Upper lobe of left lung (tissue), 6 donors: ENCODE measurements around the gene PRPF8. TPM values are rescaled to one million over a fixed set of nuclear protein-coding genes. Genes with fewer than 3 reads are reported as not detected.
"Not testable (repeated sequence)": the region's sequence is repeated elsewhere in the genome, so short reads cannot be mapped to it uniquely, and the experiment has no call there.

Experiments used
- ATAC-seq, 2 donors: fragments of 200-7000 bp; cut with Tn5 transposase; one replicate each; pipeline ENCODE4 v1.9.1; 2022; ENCODE audit warnings: mild to moderate bottlenecking in 2 of 2, moderate library complexity in 2 of 2; ENCODE audit not compliant: low FRiP score in 2 of 2
- DNase-seq, 2 donors: peaks; one replicate each; pipeline ENCODE4 v3.0.0-alpha.2; 2019 to 2020
- H3K27ac ChIP-seq, 4 donors: fragments of 200-600 bp; sonication (generic); one replicate each; pipeline ENCODE4 v1.5.1; 2016 to 2019
- H3K27me3 ChIP-seq, 4 donors: fragments of 200-600 bp; sonication (generic); one replicate each; pipeline ENCODE4 v1.5.1; 2017 to 2019
- H3K36me3 ChIP-seq, 4 donors: fragments of 200-600 bp; sonication (generic); one replicate each; pipeline ENCODE4 v1.5.1; 2016 to 2019
- H3K4me1 ChIP-seq, 4 donors: fragments of 200-600 bp; sonication (generic); one replicate each; pipeline ENCODE4 v1.5.1; 2018 to 2019
- H3K4me3 ChIP-seq, 4 donors: fragments of 200-600 bp; sonication (generic); one replicate each; pipeline ENCODE4 v1.5.1; 2017 to 2019; ENCODE audit warnings: mild to moderate bottlenecking in 2 of 4, moderate library complexity in 1 of 4
- H3K9me3 ChIP-seq, 4 donors: fragments of 200-600 bp; sonication (generic); one replicate each; pipeline ENCODE4 v1.5.1; 2018 to 2019
- EP300 ChIP-seq, 4 donors: sonication (generic); formaldehyde crosslinking; IDR thresholded peaks; one replicate each; pipeline ENCODE4 v1.5.1; 2017; ENCODE audit warnings: antibody characterized with exemption in 4 of 4, control low read depth in 2 of 4
- POLR2A ChIP-seq, 4 donors: fragments of 450-650 bp; IDR thresholded peaks; one replicate each; pipeline ENCODE4 v1.5.1; 2016 to 2017; ENCODE audit warnings: antibody characterized with exemption in 4 of 4, mild to moderate bottlenecking in 2 of 4
- POLR2AphosphoS5 ChIP-seq, 2 donors: sonication (generic); formaldehyde crosslinking; IDR thresholded peaks; one replicate each; pipeline ENCODE4 v1.5.1; 2017; ENCODE audit warnings: antibody characterized with exemption in 2 of 2
- WGBS, 2 donors: methylation state at CpG; one replicate each; pipeline ENCODE4 v1.1.5; 2017 to 2018; 5-methylcytosine and 5-hydroxymethylcytosine counted together
- total RNA-seq, 6 donors: library from RNA; depleted of rRNA in 4 of 6; stranded (reverse); fragments of >200 nt in 4 of 6; gene quantifications; one replicate each; pipeline versions ENCODE4 v1.1.0 to v1.2.1, GENCODE V29; 2016 to 2021
- TF ChIP-seq, protein P1 (sequence below), 6 experiments: fragments of 450-650 bp in 4 of 6; fragments of 200-600 bp in 2 of 6; sonication (generic) in 2 of 6; IDR thresholded peaks; one replicate each; pipeline ENCODE4 v1.5.1; 2016 to 2019; ENCODE audit warnings: antibody characterized with exemption in 6 of 6
- donor health status: DM: no; HTN: no; CAD: no; lungs with moderate emphysema.
- donor health status: DM: no; HTN: yes; CAD: no; lungs with severe emphysema.

Gene PRPF8
- total RNA-seq, 6 donors from 2014 or later = 173 to 283 (median 220) TPM

DNA sequence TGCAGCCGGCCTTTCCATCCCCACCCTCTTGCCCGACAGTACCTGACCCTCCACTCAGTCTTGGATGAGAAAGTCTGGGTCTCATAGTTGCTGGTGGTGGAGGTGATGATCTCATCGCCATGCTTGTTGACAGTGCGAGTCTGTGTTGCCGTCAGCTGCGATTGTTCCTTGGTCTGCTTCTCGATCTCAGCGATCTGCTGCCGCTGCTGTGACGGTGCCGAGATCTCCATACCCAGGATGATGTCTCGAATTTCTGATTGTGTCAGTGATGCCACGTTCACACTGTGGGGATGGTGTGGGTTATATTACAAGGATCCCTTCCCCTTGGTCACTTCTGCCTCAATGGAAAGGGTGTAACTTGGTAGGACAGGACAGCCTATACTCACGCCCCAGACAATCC lies 30.9 kb downstream of the PRPF8 start:
- Histone ChIP-seq H3K4me3 (no peak overlapping the region), H3K27ac (no peak overlapping the region), H3K36me3 (peaks cover 67 to 87% (median 83%) of the 10 kb centered on the region in 4 donors), H3K9me3 (no peaks in the 10 kb centered on the region), H3K27me3 (no peaks in the 10 kb centered on the region), H3K4me1 (peaks cover 13 to 18% (median 17%) of the 10 kb centered on the region in 4 donors)
- TF ChIP-seq POLR2AphosphoS5 (IDR thresholded peaks at IDR 0.05) (no peak), POLR2A (IDR thresholded peaks at IDR 0.05) (no peak), EP300 (IDR thresholded peaks at IDR 0.05) (no peak)
- TF ChIP-seq, protein P1, sequence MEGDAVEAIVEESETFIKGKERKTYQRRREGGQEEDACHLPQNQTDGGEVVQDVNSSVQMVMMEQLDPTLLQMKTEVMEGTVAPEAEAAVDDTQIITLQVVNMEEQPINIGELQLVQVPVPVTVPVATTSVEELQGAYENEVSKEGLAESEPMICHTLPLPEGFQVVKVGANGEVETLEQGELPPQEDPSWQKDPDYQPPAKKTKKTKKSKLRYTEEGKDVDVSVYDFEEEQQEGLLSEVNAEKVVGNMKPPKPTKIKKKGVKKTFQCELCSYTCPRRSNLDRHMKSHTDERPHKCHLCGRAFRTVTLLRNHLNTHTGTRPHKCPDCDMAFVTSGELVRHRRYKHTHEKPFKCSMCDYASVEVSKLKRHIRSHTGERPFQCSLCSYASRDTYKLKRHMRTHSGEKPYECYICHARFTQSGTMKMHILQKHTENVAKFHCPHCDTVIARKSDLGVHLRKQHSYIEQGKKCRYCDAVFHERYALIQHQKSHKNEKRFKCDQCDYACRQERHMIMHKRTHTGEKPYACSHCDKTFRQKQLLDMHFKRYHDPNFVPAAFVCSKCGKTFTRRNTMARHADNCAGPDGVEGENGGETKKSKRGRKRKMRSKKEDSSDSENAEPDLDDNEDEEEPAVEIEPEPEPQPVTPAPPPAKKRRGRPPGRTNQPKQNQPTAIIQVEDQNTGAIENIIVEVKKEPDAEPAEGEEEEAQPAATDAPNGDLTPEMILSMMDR (IDR thresholded peaks at IDR 0.05) = no peak
- 92 to 98% methylated on average over 13 to 14 of the region's 14 CpGs for WGBS, 2 donors
- ATAC-seq = no peak
- no peak for DNase-seq

DNA sequence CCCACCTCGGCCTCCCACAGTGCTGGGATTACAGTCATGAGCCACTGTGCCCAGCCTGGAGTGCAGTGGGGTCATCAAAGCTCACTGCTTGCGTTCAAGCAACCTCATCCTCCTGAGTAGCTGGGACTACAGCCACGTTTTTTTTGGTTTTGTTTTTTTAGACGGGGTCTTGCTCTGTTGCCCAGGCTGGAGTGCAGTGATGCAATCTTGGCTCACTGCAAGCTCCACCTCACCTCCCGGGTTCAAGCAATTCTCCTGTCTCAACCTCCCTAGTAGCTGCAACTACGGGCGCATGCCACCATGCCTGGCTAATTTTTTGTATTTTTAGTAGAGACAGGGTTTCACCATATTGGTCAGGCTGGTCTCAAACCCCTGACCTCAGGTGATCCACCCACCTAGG lies 31.9 kb downstream of the PRPF8 start:
- H3K27me3 ChIP-seq, H3K27ac ChIP-seq, H3K9me3 ChIP-seq, DNase-seq, ATAC-seq, H3K4me3 ChIP-seq: not testable (repeated sequence)
- peaks cover 57 to 77% (median 74%) of the 10 kb centered on the region in 4 donors for H3K36me3 ChIP-seq
- peaks cover 23 to 26% (median 25%) of the 10 kb centered on the region in 4 donors for H3K4me1 ChIP-seq
- 82 to 94% methylated on average over 7 of the region's 7 CpGs for WGBS, 2 donors

DNA sequence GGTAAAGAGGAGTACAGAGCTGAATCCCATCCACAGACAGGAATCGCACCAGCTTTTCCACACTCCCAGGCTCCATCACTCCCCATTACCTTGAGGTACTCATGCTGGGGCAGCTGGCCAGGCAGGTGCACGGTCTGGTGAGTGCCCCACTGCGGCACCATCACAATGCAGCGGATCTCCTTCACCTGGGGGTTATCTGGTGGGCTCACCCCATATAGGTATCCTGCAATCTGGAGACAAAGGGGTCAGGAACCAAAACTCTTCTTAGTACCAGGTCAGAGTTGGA lies 33.2 kb downstream of the PRPF8 start:
- no peak for ATAC-seq
- WGBS, 2 donors = 93 to 94% methylated on average over 4 of the region's 4 CpGs

DNA sequence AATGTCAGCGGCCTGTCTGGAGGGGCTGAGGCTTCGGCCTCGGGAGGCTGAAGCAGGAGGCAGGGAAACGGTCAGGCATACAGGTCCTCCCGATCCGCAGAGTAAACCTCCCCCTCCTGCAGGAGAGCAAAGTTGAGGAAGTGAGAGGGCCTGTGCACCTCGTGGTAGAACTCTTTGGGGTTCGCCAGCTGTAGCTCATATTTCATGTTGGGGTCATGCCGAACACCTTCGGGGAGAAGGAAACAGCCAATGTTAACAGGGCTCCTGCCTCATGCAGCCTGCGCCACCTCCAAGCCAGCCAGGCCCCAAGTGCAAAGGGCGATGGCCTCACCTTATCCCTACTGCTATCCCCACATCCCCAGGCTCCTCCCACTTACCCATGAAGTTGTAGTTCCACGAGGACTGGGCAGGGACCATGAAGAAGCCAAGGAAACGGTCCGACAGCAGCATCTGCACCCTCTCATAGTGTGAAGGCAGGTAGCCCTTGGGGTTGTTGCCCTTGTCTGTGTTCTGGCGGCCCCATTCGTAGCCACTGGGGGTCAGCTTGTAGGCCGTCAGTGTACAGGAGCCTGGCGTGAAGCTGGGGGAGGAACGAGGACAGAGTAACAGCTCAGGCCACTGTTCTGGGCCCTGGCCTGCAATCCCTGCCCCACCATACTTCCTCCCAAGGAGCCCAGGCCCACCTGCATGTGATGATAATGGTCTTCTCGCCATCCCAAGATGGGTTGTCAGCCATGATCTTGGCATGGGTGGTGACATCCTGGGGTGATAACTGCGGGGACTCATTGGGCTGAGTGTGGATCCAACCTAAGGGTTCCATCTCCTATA lies 33.7 kb downstream of the PRPF8 start:
- Histone ChIP-seq H3K9me3 (no peaks in the 10 kb centered on the region), H3K27ac (peak overlapping the region; percentile 97 to 99 (median 98)), H3K4me1 (peaks cover 41 to 45% (median 44%) of the 10 kb centered on the region in 4 donors), H3K36me3 (peaks cover 41 to 59% (median 56%) of the 10 kb centered on the region in 4 donors), H3K27me3 (no peaks in the 10 kb centered on the region), H3K4me3 (no peak overlapping the region)
- ATAC-seq = no peak
- 73 to 74% methylated on average over 19 to 21 of the region's 22 CpGs for WGBS, 2 donors
- DNase-seq = no peak
- TF ChIP-seq, protein P1 (IDR thresholded peaks at IDR 0.05) = no peak
- TF ChIP-seq EP300 (IDR thresholded peaks at IDR 0.05) = no peak
- TF ChIP-seq POLR2A (IDR thresholded peaks at IDR 0.05) = no peak
- TF ChIP-seq POLR2AphosphoS5 (IDR thresholded peaks at IDR 0.05) = no peak

More for the DNA sequence above, 33.2 kb downstream of the PRPF8 start:
- DNase-seq = no peak
- Histone ChIP-seq H3K27me3 (no peaks in the 10 kb centered on the region), H3K27ac (peak overlapping the region in 3 of 4 donors; percentile 98 to 99 (median 99)), H3K4me3 (no peak overlapping the region), H3K9me3 (no peaks in the 10 kb centered on the region), H3K36me3 (peaks cover 47 to 64% (median 61%) of the 10 kb centered on the region in 4 donors), H3K4me1 (peaks cover 36 to 39% (median 38%) of the 10 kb centered on the region in 4 donors)
- TF ChIP-seq, protein P1 (IDR thresholded peaks at IDR 0.05) = no peak
- TF ChIP-seq EP300 (IDR thresholded peaks at IDR 0.05) (no peak), POLR2AphosphoS5 (IDR thresholded peaks at IDR 0.05) (no peak), POLR2A (IDR thresholded peaks at IDR 0.05) (no peak)

DNA sequence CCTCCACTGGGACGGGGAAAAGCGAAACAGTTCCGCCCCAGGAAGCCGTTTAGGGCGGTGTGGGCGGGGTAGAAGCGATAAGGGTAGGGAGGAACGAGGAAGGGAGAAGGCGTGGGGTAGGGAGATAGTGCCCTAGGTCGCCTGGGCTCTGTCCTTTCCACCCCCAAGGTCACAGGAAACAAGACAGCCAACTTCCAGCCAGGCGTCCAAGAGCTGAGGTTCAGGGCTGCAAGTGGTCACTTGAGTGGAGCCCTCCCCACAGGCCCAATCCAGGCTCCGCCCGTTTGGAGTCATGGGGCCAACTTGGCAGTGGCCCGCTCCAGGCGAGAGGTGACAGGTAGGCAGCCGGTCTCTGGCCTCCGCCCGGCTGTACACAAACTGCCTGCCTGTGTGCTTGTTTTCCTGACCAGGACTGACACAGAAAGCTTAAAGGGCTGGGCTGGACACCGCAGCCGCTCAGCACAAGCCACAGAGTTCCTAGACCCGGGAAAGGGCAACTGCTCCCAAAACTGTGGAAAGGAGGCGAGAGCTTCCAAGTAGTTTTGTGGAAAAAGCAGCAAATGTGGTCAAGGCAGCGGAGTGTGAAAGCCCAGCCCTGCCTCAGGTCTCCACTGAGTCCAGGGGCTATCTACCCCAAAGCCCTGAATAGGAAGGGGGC lies 34.7 kb downstream of the PRPF8 start, which contains the start of gene RILP:
RILP (minus strand) TSS at position 23 of the 658 bp plus-strand sequence. CDS start 62 bp downstream, outside the sequence.
- H3K4me1 ChIP-seq = peaks cover 49 to 55% (median 53%) of the 10 kb centered on the region in 4 donors
- H3K36me3 ChIP-seq = peaks cover 32 to 49% (median 47%) of the 10 kb centered on the region in 4 donors

More for the DNA sequence above, 34.7 kb downstream of the PRPF8 start, which contains the start of gene RILP:
- DNase-seq (peak; percentile 86 to 95), ATAC-seq (peak; percentile 67 to 82)
- Histone ChIP-seq H3K27me3 (no peaks in the 10 kb centered on the region), H3K4me3 (peak within 1 kb of the TSS; percentile 77 to 93 (median 84)), H3K9me3 (no peaks in the 10 kb centered on the region), H3K27ac (peak within 1 kb of the TSS; percentile 97 to 99 (median 98))
- TF ChIP-seq, protein P1 (IDR thresholded peaks at IDR 0.05) = no peak
- TF ChIP-seq POLR2AphosphoS5 (IDR thresholded peaks at IDR 0.05) (peak; percentile 50 to 69), POLR2A (IDR thresholded peaks at IDR 0.05) (peak in 1 of 4 donors; percentile 58), EP300 (IDR thresholded peaks at IDR 0.05) (peak in 1 of 4 donors; percentile 27)
- WGBS, 2 donors = 7 to 22% methylated on average over 16 to 20 of the region's 23 CpGs
